Hematopoietic multipotent progenitor cell treated with erythropoietin and hydrocortisone succinate and interleukin-3 and kit ligand, for 4 days (in vitro differentiated cells): Measurements from ENCODE around the gene NDOR1.

Experiments
- DNase-seq: peaks from one replicate; pipeline ENCODE4 v3.0.0-alpha.2; 2015

Gene NDOR1

DNA sequence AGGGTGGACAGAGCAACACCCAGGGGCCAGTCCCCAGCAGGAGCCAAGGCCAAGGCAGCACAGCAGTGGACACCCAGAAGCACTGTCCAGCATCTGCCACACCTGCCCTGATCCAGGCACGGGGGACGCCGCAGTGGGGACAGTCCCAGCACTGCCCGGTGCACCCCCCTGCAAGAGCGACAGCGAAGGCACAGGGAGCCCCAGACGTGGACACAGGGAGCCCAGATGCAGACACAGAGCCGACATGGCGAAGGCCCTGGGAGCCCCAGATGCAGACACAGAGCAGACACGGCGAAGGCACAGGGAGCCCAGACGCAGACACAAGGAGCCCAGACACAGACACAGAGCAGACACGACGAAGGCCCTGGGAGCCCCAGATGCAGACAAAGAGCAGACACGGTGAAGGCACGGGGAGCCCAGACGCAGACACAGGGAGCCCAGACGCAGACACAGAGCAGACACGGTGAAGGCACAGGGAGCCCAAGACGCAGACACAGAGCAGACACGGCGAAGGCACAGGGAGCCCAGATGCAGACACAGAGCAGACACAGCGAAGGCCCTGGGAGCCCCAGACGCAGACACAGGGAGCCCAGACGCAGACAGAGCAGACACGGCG lies 21.4 kb upstream of the NDOR1 start:
- no peak for DNase-seq

DNA sequence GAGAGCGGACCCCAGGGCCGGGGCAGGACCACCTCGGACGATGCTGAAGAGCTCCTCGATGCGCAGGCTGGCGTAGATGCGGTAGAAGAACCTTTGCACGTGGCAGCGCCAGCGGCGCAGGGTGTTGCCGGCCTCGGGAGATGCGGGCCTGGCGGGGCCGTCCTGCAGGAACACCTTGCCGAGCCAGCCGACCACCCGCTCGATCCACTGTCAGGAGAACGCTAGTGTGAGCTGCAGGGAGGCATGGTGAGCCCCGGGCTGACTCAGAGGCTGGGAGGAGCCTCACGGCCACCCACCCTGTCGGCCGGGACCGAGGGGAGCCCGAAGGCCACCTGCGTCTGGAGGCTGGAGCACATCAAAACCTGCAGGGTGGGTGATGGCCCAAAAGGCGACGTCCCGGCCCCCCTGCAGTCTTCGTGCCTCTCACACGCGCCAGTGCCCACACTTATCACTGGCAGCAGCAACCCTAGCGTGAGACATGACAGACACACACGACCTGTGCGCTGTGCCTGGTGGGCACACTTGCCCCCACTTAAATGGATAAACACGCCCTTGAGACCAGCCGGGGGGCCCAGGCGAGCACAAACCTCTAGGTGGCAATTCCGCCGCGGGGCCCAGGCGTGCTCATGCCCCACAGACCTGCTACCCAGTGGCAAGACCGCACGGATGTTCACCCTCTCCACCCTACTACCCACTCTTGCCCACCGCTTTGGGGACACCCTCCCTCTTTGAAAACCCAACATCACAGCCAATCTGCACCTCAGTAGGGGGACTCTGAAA lies 20.4 kb upstream of the NDOR1 start:
- no peak for DNase-seq

DNA sequence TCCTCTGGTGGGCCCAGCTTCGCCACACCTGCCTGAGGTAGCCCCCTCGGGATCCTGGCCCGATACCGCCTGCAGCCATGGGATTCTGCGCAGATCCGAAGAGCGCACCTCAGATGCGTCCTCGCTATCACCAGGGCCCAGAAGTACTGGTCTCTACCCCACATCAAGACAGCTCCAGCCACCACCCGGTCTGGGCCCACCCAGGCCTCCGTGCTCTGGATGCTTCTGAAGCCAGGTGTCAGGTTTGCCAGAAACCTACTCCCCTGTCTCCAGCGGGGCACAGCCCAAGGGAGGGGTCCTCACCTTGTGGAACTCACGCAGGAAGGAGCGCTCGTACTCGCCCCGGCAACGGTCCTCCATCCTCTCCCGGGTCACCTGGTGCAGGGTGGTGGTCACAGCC lies 19.6 kb upstream of the NDOR1 start:
- no peak for DNase-seq

DNA sequence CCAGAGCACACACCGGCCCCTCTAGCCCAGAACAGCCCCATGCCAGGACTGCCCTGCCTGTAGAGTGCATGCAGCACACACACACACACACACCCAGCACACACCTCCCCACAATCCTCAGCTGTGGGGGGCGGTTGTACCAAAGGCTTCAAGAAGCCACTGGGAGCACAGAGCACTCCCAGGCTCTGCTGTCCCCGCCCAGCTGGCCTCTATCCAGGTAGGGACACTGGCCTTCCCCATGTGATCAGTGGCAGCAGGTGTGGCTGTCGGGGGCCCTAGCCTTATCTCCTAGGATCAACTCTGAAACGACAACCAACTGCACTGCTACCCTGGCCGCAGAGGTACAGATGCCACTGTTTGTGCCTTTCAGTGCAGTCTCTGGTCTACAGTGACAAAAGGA lies 19.1 kb upstream of the NDOR1 start:
- no peak for DNase-seq

DNA sequence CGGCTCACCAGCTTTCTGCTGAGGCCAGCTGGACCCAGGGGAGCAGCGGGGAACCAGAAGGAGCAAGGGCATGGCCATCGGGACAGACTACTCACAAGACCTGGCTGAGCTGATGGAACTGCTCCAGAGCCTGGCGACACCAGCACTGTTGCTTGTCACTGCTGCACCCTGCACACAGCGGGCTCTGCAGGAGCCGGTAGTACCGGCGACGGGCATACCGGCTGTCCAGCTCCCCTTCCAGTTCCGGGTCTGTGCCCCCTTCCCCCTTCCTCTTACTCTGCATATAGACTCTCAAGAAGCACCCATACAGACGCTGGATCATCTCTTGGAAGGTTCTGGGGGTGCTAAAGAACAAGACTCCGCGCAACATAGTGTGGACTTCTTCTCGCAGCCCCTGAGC lies 18.1 kb upstream of the NDOR1 start:
- DNase-seq, result no peak

DNA sequence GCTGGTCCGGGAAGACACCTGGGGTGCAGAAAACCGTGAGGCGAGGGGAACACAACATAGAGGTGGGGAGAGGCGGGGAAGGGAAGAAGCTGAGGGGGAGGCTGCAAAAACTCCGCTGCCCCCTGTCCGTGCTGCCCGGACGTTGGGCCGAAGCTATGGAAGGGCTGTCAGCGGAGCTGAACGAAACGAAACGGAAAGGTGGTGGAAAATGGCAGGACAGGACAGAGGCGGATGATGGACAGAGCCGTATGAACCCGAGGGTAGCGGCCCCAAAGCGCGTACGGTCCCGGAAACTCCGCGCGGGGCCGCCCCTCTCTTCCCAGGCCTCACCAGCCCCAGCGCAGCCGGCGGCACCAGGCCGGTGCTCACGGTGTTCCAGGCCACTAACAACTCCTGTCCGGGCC lies 17.4 kb upstream of the NDOR1 start:
- DNase-seq, result no peak

DNA sequence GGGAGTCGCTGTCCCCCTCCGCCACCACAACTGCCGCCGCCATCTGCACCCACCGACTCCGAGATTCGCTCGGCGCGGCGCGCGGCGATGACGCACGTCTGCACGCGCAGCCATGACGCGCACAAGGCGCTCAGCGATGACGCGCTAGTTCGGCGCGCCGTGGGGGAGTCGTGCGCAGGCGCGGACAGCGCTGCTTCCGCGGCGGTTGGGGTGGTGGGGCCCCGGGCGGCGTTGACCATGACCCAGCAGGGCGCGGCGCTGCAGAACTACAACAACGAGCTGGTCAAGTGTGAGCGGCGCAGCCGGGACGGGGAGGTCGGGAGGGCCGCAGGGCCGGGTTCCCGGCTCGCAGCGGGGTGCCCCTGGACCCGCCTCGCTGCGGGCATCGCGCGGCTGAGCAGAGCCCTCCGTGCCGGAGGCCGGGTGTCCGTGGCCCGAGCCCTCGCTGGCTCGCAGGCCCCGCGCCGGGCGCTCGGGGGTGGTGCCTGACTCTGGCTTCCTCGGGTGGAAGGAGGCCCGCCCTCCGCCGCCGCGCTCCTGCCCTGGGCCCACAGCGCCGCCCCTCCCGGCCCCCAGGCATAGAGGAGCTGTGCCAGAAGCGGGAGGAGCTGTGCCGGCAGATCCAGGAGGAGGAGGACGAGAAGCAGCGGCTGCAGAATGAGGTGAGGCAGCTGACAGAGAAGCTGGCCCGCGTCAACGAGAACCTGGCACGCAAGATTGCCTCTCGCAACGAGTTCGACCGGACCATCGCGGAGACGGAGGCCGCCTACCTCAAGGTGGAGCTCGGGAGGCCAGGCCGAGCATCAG lies 16.8 kb upstream of the NDOR1 start, which contains the start of the genes ANAPC2 and SSNA1:
TSS of gene ANAPC2 (minus strand) at position 71 of the 807 bp plus-strand sequence. CDS start at position 43, 28 bp downstream.
TSS of gene SSNA1 (plus strand) at position 187 of the 807 bp plus-strand sequence. CDS start at position 238, 51 bp downstream.
- DNase-seq, result peak; percentile 96

DNA sequence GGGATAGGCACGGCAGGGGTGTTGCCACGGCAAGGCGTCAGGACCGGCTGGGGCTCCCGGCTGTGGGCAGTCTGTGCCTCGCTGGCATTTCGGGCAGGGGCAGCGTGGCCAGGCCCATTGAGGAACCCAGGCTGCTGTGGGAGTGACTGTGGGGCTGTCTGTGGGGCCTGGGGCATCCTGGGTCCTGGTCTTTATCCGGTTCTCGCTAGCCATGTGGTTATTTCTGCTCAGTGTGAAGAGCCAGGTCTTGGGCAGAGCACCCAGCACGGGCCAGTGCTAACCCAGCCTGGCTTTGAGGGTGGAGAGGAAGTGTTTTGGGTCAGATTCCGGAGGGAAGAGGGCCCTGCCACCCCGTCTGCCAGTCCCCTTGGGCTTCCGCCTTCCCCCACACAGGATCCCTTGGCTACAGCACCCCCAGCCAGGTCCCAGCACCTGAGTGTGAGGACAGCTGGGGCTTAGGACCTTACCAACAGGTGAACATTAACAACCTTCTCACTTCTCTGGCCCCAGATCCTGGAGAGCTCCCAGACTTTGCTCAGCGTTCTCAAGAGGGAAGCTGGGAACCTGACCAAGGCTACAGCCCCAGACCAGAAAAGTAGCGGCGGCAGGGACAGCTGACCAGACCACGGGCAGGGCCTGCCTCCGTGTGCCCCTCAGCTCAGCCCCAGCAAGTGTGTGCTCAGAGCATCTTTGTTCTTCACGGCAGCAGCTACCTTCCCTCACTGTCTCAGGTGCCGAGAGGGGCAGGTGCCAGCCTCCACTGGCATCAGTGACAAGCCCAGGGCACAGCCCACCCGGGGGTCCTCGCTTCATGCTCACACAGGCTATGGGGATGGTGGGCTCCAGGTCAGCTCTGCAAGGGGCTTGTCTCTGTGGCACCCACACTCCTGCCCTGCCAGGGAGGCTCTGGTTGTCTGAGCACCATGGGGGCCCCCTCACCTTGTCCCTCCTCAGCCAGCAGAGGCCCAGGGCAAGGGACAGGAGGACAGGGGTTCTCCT lies 15.9 kb upstream of the NDOR1 start:
- no peak for DNase-seq

DNA sequence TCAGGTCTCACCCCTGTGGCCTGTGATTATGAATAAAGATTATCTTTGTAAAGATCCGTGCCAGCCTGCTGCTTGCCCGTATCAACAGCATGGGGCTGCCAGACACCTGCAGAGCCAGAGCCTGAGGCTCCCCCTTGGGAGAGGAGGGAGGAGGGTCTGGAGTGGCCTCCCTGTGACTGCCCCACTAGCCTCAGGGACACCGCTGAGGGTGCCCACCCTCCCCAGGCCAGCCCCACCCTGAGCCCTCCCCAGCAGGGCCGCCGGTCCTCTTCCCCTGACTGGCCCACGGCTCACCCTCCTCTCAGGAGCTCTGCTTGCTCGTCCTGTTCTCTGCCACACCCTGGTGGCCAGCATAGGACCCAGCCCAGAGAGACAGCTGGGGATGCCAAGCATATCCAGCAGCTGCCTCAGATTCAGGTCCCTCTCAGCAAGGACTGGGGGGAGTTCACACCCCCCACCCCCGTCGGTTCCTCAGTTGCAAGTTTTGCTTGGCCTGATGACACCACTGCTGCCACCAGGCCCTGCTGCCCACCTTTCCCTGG lies 15.1 kb upstream of the NDOR1 start:
- peak; percentile 47 for DNase-seq

DNA sequence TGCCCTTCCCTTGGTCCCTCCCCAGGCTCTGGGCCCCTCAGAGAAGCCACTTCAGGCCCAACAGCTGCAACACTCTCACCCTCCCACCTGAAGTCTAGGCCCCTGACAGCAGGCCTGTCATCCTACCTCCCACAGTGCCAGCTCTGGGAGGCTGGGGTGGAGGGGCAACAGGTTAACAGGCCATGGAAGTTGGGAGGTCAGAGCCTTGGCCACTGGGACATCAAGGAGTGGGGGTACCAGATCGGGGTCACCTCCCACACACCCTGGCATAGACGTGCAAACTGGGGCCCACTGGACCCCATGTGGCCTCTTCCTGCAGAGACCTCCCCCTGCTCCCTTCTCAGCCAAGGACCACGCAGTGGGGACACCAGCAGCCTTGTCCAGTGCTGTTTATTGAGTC lies 14.3 kb upstream of the NDOR1 start:
- DNase-seq, result no peak

DNA sequence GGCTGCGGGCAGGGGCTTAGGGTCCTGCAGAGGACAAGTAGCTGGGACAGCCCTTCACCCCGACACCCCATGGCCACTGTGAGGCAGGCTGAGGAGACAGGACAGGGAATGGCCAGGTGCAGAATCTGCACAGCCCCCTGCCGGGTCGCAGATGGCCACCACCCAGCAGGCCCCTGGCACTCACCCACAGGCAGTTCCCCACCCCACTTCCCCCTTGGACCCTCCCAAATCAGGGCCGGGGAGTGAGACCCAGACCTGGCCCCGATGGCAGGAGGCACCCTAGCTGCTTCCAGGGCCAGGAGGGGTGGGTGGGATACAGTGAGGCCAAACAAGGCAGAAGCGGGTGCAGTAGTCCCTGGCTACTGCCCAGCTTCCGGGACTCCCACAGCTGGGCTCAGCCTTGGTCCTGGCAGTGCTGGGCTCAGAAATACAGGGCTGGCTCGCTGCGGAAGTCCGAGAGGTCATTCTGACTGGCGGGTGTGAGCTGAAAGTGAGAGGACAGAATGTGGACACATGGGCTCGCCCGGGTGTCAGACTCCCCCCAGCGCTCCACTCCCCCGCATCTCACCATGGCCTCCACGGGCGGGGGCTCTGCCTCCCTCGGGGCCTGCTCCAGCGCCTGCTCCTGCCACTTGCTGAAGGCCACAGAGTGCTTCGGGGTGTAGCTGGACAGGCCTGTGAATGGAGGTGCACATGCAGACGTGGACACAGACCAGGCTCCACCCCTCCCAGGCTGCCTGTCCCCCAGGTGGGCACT lies 13.6 kb upstream of the NDOR1 start:
- no peak for DNase-seq

DNA sequence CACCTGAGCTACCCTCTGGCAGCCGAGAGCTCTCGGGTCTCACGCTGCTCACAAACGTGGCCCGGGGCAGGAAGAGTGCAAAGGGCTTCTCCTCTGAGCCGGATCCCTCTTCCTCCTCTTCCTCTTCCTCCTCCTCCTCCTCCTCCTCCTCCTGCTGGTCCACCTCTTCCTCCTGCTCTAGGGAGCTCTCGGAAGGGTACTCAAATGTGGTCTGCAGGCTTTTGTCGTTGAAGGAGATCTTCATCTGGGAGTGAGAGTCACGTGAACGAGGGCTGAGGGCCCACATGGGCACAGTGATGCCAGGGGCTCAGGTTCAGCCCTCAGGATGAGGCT lies 13.1 kb upstream of the NDOR1 start:
- DNase-seq, result no peak

DNA sequence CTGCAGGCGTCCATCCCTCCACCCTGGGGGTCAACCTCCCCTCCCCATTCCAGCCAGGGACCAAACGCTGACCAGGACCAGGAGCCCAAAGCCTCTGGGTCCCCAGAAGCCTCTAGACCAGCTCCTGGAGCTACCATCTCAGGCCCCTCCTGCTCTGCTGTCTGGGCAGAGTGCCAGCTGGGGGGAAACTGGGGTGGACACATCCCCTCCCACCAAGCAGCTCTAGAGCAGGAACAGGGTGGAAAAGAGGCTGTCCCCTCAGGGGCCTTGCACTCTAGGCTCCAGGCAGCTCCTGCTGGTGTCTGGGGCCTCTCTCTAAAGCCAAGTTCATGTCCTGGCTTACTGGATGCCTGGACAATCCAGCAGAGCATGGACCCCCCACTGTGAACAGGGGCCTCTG lies 12.6 kb upstream of the NDOR1 start:
- DNase-seq, result no peak

DNA sequence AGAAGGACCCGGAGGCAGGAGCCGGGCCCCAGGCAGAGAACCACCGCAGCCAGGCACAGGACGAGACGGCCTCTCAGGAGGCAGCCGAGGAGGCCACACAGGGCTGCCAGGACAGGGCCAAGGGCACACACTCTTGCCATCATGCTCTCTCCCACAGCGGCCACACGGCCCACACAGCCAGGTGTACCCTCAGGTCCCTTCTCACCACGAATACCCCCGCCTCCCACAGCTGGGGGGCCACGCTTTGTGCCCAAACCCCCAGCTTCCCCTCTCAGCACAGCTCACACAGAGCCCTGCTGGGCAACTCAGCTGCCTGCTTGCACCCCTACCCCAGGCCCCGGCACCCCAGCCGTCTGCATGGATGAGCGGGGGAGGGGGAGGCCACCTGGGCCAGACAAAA lies 11.7 kb upstream of the NDOR1 start:
- DNase-seq, result no peak

DNA sequence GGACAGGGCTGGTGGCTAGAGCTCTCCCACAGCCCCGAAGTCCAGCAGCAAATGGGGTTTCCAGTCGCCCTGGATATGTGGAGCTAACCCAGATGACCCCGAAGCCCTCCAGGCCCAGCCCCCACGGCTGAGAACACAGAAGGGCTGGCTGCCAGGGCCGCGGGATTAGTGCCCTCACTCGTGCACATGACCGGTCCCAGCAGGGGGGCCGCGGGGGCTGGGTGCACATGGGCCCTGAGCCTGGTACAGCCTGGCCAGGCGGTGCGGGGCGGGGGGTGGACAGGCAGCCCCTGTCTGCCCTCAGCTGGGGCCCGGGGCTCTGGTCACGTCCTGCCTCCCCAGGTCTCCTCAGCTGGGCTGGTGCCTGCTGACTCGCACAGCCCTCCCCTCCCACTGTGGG lies 11.1 kb upstream of the NDOR1 start:
- no peak for DNase-seq

DNA sequence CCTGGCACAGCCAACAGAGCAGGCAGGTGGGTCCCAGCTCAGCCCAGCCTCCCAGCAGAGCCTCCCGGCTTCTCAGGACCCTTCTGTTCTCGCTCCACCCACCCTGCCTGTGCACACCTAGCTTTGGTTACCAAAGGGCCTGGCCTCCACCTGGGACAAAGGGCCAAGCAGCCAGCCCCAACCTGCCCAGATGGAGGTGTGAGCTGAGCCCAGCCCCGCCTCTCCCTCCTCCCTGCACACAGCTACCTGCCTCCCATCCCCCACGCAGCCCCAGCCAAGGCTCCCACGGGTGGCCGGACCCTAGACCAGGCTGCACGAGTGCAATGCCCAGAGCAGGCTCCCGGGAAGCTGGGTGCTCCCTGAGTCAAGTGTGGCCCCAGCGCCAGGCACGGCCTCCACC lies 10.6 kb upstream of the NDOR1 start:
- no peak for DNase-seq

DNA sequence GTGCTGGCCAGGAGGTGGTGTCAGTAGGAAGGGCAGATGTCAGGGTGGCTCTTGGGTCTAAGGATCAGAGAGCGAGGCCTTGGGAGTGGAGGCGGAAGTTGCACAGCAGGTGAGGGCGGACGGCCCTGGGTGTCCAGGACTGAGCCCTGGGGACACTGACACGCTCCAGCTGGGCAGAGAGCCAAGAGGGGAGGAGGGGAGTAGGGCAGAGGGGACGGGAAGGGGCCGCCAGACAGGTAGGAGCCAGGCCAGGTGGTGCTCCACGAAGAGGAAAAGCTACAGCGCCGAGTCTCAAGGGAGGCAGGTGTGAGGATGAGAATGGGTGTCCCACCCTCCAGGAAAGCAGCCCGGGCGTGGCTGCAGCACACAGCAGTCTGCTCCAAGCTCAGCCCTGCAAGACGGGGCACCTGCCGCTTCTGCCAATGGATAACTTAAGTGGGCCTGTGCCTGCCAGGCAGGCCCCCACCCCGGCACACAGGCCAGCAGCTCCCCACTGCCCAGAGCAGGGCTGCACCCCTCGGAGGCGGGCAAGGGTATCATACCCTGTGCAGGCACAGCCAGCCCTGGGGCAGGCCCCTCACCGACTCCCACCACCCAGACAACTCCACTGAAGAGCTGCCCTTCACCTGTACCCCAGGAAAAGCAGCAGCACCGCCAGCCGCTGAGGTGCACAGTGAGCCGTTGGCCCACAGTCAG lies 9.8 kb upstream of the NDOR1 start:
- no peak for DNase-seq

DNA sequence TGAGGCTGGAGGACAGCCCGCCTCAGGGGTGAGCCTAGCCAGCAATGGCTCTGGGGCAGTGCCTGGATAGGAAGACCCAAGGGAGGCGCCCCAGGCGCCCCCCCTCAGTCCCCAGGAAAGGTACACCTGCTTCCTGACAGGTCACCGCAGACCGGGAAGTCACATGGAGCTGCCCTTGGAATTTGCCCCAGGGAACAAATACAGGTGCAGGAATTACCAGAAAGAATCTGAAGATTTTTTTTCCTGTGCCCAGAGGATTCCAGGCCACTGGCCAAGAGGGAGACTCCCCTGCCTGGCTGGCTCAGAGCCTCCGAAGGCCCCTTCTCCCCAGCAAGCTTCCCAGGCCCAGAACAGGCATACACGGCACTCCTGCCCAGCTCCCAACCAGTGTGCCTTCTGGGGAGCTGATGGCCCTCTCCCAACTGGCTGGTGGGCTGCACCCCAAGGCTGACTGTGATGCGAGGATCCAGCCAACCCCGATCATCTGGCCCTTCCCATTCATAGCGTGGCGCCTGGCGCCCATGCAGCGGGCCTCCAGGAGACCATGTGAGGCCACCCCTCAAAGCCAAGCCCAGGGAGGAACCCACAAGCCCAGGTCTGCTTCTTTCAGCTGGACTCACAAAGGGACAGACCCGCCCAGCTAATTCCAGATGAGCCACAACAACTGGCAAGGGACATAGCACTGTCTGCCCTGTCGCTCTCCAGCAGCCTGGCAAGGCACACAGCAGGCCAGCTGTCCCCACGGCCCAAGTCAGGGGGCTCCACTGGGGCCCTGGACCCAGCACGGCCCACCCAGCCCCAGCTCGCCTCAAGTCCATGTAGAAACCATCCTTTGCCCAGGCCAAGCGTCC lies 7.2 kb upstream of the NDOR1 start:
- no peak for DNase-seq

DNA sequence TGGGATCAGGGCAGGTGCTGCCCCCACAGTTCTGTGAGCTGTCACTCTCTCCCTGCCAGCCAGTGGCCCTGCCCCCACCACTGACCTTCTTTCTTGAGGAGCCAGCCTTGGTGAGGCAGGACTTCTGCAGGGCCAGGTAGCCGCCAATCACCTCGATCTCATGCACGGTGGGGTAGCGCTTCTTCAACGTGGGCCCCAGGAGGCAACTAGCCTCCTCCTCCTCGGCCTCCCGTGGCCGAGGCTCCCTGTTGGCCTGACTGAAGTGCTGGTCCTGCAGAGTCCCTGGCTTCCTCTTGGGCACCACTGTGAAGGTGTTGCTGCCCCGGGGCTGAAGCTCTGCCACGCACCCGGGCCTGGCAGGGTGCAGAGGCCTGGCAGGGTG lies 6.6 kb upstream of the NDOR1 start:
- DNase-seq, result no peak
